Astrocyte of the spinal cord (primary cell): ENCODE data around the gene MVB12A.

ENCODE experiments used
- DNase-seq: peaks from one replicate; pipeline ENCODE4 v3.0.0; 2011; ENCODE audit warnings: low read depth, low spot score
- H3K4me3 ChIP-seq: 2 replicates; pipeline ENCODE4 v1.5.1; 2011; ENCODE audit warnings: low read depth, mild to moderate bottlenecking, low read length, moderate library complexity
- CTCF ChIP-seq: IDR thresholded peaks from 2 replicates; pipeline ENCODE4 v1.5.1; 2012; ENCODE audit warnings: low read depth, mild to moderate bottlenecking, low read length, inconsistent platforms
- in situ Hi-C: cut with HindIII; loops from 2 replicates; pipeline ENCODE4 v1.10.0; 2017; ENCODE audit warnings: low sequenced_read_pairs

MVB12A gene

GRCh38 chr19:17424743-17425365 is 5.0 kb downstream of the MVB12A start:
- in situ Hi-C loops, result no loop called here
- DNase-seq, result peak; percentile 48
- H3K4me3 ChIP-seq, result no peak overlapping the region
- peak; percentile 66 for TF ChIP-seq CTCF

GRCh38 chr19:17429641-17430113 is 9.8 kb downstream of the MVB12A start:
- no peak for DNase-seq
- no peak overlapping the region for H3K4me3 ChIP-seq
- no peak for TF ChIP-seq CTCF
- in situ Hi-C loops, result no loop called here

- in situ Hi-C loops, result no loop called here
- no peak for TF ChIP-seq CTCF
- no peak overlapping the region for H3K4me3 ChIP-seq
- DNase-seq, result no peak
These were observed 11.6 kb downstream of the MVB12A start for GRCh38 chr19:17431417-17431816.

- in situ Hi-C loops, result no loop called here
- no peak overlapping the region for H3K4me3 ChIP-seq
- no peak for TF ChIP-seq CTCF
- DNase-seq, result no peak
These were observed 15.4 kb downstream of the MVB12A start for GRCh38 chr19:17435218-17435617.

GRCh38 chr19:17436094-17436873 is 16.4 kb downstream of the MVB12A start:
- no peak for TF ChIP-seq CTCF
- no peak for DNase-seq

GRCh38 chr19:17436874-17437267 is 17.0 kb downstream of the MVB12A start:
- no peak for DNase-seq
- in situ Hi-C loops, result no loop called here
- no peak for TF ChIP-seq CTCF
- H3K4me3 ChIP-seq, result no peak overlapping the region

More at GRCh38 chr19:17436094-17436873, 16.4 kb downstream of the MVB12A start:
- in situ Hi-C loops, result no loop called here
- no peak overlapping the region for H3K4me3 ChIP-seq
